KMS-11 (cell line): Measurements from ENCODE around the gene XDH.

ENCODE experiments used
- H2AFZ ChIP-seq: fragments of 200-600 bp; sonication (generic); 2 replicates; pipeline ENCODE4 v1.6.1; 2016; ENCODE audit warnings: antibody characterized with exemption, mixed run types, low read depth
- H3K27ac ChIP-seq: fragments of 200-600 bp; sonication (generic); 2 replicates; pipeline ENCODE4 v1.6.1; 2016; ENCODE audit warnings: mild to moderate bottlenecking, mixed run types
- H3K27me3 ChIP-seq: fragments of 200-600 bp; sonication (generic); 2 replicates; pipeline ENCODE4 v1.6.1; 2017; ENCODE audit warnings: mild to moderate bottlenecking, low read depth, mixed run types, moderate library complexity; ENCODE audit not compliant: insufficient read depth
- H3K36me3 ChIP-seq: fragments of 200-600 bp; sonication (generic); 2 replicates; pipeline ENCODE4 v1.6.1; 2017; ENCODE audit warnings: mild to moderate bottlenecking, mixed run types; ENCODE audit not compliant: insufficient read depth
- H3K4me1 ChIP-seq: fragments of 200-600 bp; sonication (generic); 2 replicates; pipeline ENCODE4 v1.6.1; 2016; ENCODE audit warnings: mild to moderate bottlenecking, low read depth, mixed run types; ENCODE audit not compliant: poor library complexity, severe bottlenecking
- H3K4me2 ChIP-seq: fragments of 200-600 bp; sonication (generic); 2 replicates; pipeline ENCODE4 v1.7.0; 2016; ENCODE audit warnings: mild to moderate bottlenecking, mixed run types
- H3K4me3 ChIP-seq: fragments of 200-600 bp; sonication (generic); IDR thresholded peaks from 2 replicates; pipeline ENCODE4 v1.6.1; 2017; ENCODE audit warnings: low read depth, low read length, mixed read lengths; ENCODE audit not compliant: insufficient read depth
- H3K79me2 ChIP-seq: fragments of 200-600 bp; sonication (generic); 2 replicates; pipeline ENCODE4 v1.6.1; 2016; ENCODE audit warnings: low read depth, mixed run types; ENCODE audit not compliant: insufficient read depth
- H3K9ac ChIP-seq: fragments of 200-600 bp; sonication (generic); 2 replicates; pipeline ENCODE4 v1.6.1; 2016; ENCODE audit warnings: mild to moderate bottlenecking, mixed run types
- H4K20me1 ChIP-seq: fragments of 200-600 bp; sonication (generic); 2 replicates; pipeline ENCODE4 v1.6.1; 2016; ENCODE audit warnings: mild to moderate bottlenecking, mixed run types; ENCODE audit not compliant: insufficient read depth
- CTCF ChIP-seq: fragments of 200-600 bp; sonication (generic); conservative IDR thresholded peaks from 2 replicates; pipeline ENCODE4 v1.6.1; 2017; ENCODE audit warnings: low read depth, mild to moderate bottlenecking, antibody characterized with exemption, low read length, moderate library complexity, mixed read lengths

Gene XDH

GRCh38 chr2:31414601-31415241 lies at the start of gene XDH:
Gene XDH (minus strand): TSS chr2:31414742. CDS start chr2:31414666, 76 bp downstream.
- H3K4me3 ChIP-seq, result no peak within 1 kb of the TSS
- no peaks in the 10 kb centered on the region for H3K36me3 ChIP-seq
- peak within 1 kb of the TSS; percentile 84; the same call in 1 of the 2 replicates for H2AFZ ChIP-seq
- H3K27me3 ChIP-seq, result no peaks in the 10 kb centered on the region
- no peak within 1 kb of the TSS for H3K27ac ChIP-seq
- no peak within 1 kb of the TSS for H3K4me2 ChIP-seq
- H3K79me2 ChIP-seq, result no peaks in the 10 kb centered on the region
- no peak for TF ChIP-seq CTCF
- peaks cover 31% of the 10 kb centered on the region for H3K4me1 ChIP-seq
- H3K9ac ChIP-seq, result no peak within 1 kb of the TSS
- no peaks in the 10 kb centered on the region for H4K20me1 ChIP-seq

GRCh38 chr2:31457651-31458050 lies 43.1 kb upstream of the XDH start:
- H3K4me2 ChIP-seq, result no peak overlapping the region
- H3K4me1 ChIP-seq, result no peaks in the 10 kb centered on the region
- H3K4me3 ChIP-seq, result no peak overlapping the region
- H3K27ac ChIP-seq, result no peak overlapping the region
- TF ChIP-seq CTCF, result no peak
- H3K9ac ChIP-seq, result no peak overlapping the region
- H2AFZ ChIP-seq, result no peak overlapping the region
- H3K36me3 ChIP-seq, result no peaks in the 10 kb centered on the region
- no peaks in the 10 kb centered on the region for H3K27me3 ChIP-seq
- H3K79me2 ChIP-seq, result no peaks in the 10 kb centered on the region
- no peaks in the 10 kb centered on the region for H4K20me1 ChIP-seq

- Histone ChIP-seq H3K4me1 (no peaks in the 10 kb centered on the region), H3K9ac (no peak overlapping the region), H3K79me2 (no peaks in the 10 kb centered on the region), H2AFZ (no peak overlapping the region), H3K27me3 (no peaks in the 10 kb centered on the region), H3K27ac (no peak overlapping the region), H3K4me2 (no peak overlapping the region), H3K36me3 (no peaks in the 10 kb centered on the region), H4K20me1 (no peaks in the 10 kb centered on the region), H3K4me3 (no peak overlapping the region)
- TF ChIP-seq CTCF, result no peak
These were observed 32.3 kb upstream of the XDH start for GRCh38 chr2:31446848-31447247.

GRCh38 chr2:31442376-31442775 lies 27.8 kb upstream of the XDH start:
- H4K20me1 ChIP-seq, result no peaks in the 10 kb centered on the region

More at GRCh38 chr2:31442376-31442775, 27.8 kb upstream of the XDH start:
- no peak overlapping the region for H3K4me3 ChIP-seq
- no peaks in the 10 kb centered on the region for H3K36me3 ChIP-seq
- no peak for TF ChIP-seq CTCF
- H3K79me2 ChIP-seq, result no peaks in the 10 kb centered on the region
- H3K4me2 ChIP-seq, result no peak overlapping the region
- H3K4me1 ChIP-seq, result no peaks in the 10 kb centered on the region
- no peak overlapping the region for H2AFZ ChIP-seq
- H3K27ac ChIP-seq, result no peak overlapping the region
- no peak overlapping the region for H3K9ac ChIP-seq
- no peaks in the 10 kb centered on the region for H3K27me3 ChIP-seq
